Endodermal cell (in vitro differentiated cells): ENCODE measurements around the gene UBE2K. TPM values are rescaled to one million over a fixed set of nuclear protein-coding genes. Genes with fewer than 3 reads are reported as not detected.

Source experiments
- DNase-seq: peaks from one replicate; pipeline ENCODE4 v3.0.0-alpha.2; 2017
- H3K27ac ChIP-seq: 2 replicates; pipeline ENCODE4 v1.5.1; 2013; ENCODE audit warnings: mild to moderate bottlenecking, low read depth, low read length, moderate library complexity
- H3K27me3 ChIP-seq: 2 replicates; pipeline ENCODE4 v1.6.1; 2013; ENCODE audit warnings: mild to moderate bottlenecking, low read length, moderate library complexity; ENCODE audit not compliant: insufficient read depth, control insufficient read depth, poor library complexity, severe bottlenecking
- H3K36me3 ChIP-seq: 2 replicates; pipeline ENCODE4 v1.7.0; 2013; ENCODE audit warnings: mild to moderate bottlenecking, low read length, moderate library complexity; ENCODE audit not compliant: control insufficient read depth, insufficient read depth
- H3K4me1 ChIP-seq: one replicate; pipeline ENCODE4 v1.7.0; 2013; ENCODE audit warnings: low read length; ENCODE audit not compliant: control insufficient read depth, insufficient read depth
- H3K4me3 ChIP-seq: 2 replicates; pipeline ENCODE4 v1.5.1; 2013; ENCODE audit warnings: mild to moderate bottlenecking, low read length, moderate library complexity
- H3K9ac ChIP-seq: 2 replicates; pipeline ENCODE4 v1.6.1; 2013; ENCODE audit warnings: mild to moderate bottlenecking, low read length, moderate library complexity; ENCODE audit not compliant: poor library complexity, severe bottlenecking; ENCODE audit errors: extremely low read depth
- H3K9me3 ChIP-seq: 2 replicates; pipeline ENCODE4 v1.6.1; 2013; ENCODE audit warnings: mild to moderate bottlenecking, low read length, moderate library complexity; ENCODE audit not compliant: control insufficient read depth
- H3K27ac Mint-ChIP-seq: 2 replicates; pipeline ENCODE4 v1.8.0; 2020; ENCODE audit warnings: mixed read lengths
- H3K27me3 Mint-ChIP-seq: 2 replicates; pipeline ENCODE4 v1.8.0; 2021; ENCODE audit warnings: mild to moderate bottlenecking, mixed read lengths; ENCODE audit not compliant: insufficient read depth
- H3K36me3 Mint-ChIP-seq: 2 replicates; pipeline ENCODE4 v1.8.0; 2020; ENCODE audit warnings: low read depth, mixed read lengths
- H3K4me1 Mint-ChIP-seq: 2 replicates; pipeline ENCODE4 v1.8.0; 2020; ENCODE audit warnings: mixed read lengths
- H3K4me3 Mint-ChIP-seq: 2 replicates; pipeline ENCODE4 v1.8.0; 2020; ENCODE audit warnings: mild to moderate bottlenecking, moderate library complexity, mixed read lengths
- H3K9me3 Mint-ChIP-seq: 2 replicates; pipeline ENCODE4 v1.8.0; 2020; ENCODE audit warnings: mild to moderate bottlenecking, mixed read lengths
- WGBS, 2 experiments: methylation state at CpG; one replicate each; pipeline versions ENCODE4 v1.1.5 to v1.1.7; 2013; ENCODE audit warnings: missing lambda C conversion rate in 2 of 2, mixed read lengths in 1 of 2; ENCODE audit not compliant: insufficient coverage in 1 of 2, insufficient read length in 1 of 2; 5-methylcytosine and 5-hydroxymethylcytosine counted together
- total RNA-seq, 2 donors: library from RNA; stranded (reverse); fragmentation: NEBNext Ultra II Directional in 1 of 2; extraction: Animal tissue kit (Norgen Biotek cat#: 25700) in 1 of 2; gene quantifications; 2 replicates in 1 of 2; 3 replicates in 1 of 2; pipeline ENCODE4 v1.2.1, GENCODE V29; 2021
- TF ChIP-seq, protein P1 (sequence below): fragments of 200-600 bp; sonication (generic); conservative IDR thresholded peaks from 2 replicates; pipeline ENCODE4 v1.5.0; 2021; ENCODE audit warnings: antibody characterized with exemption, mild to moderate bottlenecking

UBE2K gene
- total RNA-seq, 2 donors from 2014 or later, result 139 to 143 TPM

DNA sequence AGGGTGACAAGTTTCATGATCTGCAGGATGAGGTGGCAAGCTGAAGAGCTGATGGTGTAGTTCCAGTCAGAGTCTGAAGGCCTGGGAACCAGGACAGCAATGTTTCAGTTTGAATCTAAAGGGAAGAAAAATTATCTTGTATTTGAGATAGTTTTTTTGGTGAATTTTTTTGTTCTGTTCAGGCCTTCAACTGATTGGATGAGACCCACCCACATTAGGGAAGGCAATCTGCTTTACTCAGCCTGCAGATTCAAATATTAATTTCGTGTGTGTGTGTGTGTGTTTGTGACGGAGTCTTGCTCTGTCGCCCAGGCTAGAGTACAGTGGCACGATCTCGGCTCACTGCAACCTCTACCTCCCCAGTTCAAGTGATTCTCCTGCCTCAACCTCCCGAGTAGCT, 37.2 kb upstream of the UBE2K start:
- Mint-ChIP-seq H3K4me1 (peaks cover 9% of the 10 kb centered on the region), H3K27ac (no peak overlapping the region), H3K4me3 (no peak overlapping the region), H3K27me3 (no peaks in the 10 kb centered on the region), H3K36me3 (no peaks in the 10 kb centered on the region), H3K9me3 (no peaks in the 10 kb centered on the region)
- no peaks in the 10 kb centered on the region for H3K9me3 ChIP-seq
- H3K9ac ChIP-seq, result no peak overlapping the region
- WGBS, 2 experiments, result 83 to 100% methylated on average over 1 to 6 of the region's 6 CpGs
- TF ChIP-seq, protein P1, sequence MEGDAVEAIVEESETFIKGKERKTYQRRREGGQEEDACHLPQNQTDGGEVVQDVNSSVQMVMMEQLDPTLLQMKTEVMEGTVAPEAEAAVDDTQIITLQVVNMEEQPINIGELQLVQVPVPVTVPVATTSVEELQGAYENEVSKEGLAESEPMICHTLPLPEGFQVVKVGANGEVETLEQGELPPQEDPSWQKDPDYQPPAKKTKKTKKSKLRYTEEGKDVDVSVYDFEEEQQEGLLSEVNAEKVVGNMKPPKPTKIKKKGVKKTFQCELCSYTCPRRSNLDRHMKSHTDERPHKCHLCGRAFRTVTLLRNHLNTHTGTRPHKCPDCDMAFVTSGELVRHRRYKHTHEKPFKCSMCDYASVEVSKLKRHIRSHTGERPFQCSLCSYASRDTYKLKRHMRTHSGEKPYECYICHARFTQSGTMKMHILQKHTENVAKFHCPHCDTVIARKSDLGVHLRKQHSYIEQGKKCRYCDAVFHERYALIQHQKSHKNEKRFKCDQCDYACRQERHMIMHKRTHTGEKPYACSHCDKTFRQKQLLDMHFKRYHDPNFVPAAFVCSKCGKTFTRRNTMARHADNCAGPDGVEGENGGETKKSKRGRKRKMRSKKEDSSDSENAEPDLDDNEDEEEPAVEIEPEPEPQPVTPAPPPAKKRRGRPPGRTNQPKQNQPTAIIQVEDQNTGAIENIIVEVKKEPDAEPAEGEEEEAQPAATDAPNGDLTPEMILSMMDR, result no peak
- DNase-seq, result no peak
- no peaks in the 10 kb centered on the region for H3K27me3 ChIP-seq
- H3K4me1 ChIP-seq, result no peaks in the 10 kb centered on the region
- H3K27ac ChIP-seq, result no peak overlapping the region
- H3K4me3 ChIP-seq, result no peak overlapping the region
- no peaks in the 10 kb centered on the region for H3K36me3 ChIP-seq

DNA sequence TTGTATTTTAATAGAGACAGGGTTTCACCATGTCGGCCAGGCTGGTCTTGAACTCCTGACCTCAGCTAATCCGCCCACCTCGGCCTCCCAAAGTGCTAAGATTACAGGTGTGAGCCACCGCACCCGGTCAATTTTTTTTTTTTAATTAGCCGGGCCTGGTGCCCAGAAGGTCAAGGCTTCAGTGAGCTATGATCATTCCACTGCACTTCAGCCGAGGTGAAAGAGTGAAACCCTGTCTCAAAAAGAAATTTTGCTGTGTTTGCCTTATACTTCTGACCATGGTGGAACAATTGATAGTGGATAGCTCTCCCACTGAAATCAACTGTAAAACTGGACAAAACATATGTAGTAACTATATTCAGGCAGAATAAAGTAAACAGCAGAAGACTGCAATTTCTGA, 35.3 kb upstream of the UBE2K start:
- Mint-ChIP-seq H3K9me3 (no peaks in the 10 kb centered on the region), H3K36me3 (no peaks in the 10 kb centered on the region), H3K4me3 (no peak overlapping the region), H3K27ac (no peak overlapping the region), H3K4me1 (peaks cover 9% of the 10 kb centered on the region), H3K27me3 (no peaks in the 10 kb centered on the region)
- H3K36me3 ChIP-seq, result no peaks in the 10 kb centered on the region
- TF ChIP-seq, protein P1, result no peak
- no peak for DNase-seq
- no peaks in the 10 kb centered on the region for H3K27me3 ChIP-seq
- no peak overlapping the region for H3K27ac ChIP-seq
- no peaks in the 10 kb centered on the region for H3K4me1 ChIP-seq
- no peak overlapping the region for H3K4me3 ChIP-seq
- 89 to 95% methylated on average over 7 of the region's 7 CpGs for WGBS, 2 experiments
- no peak overlapping the region for H3K9ac ChIP-seq
- H3K9me3 ChIP-seq, result no peaks in the 10 kb centered on the region

DNA sequence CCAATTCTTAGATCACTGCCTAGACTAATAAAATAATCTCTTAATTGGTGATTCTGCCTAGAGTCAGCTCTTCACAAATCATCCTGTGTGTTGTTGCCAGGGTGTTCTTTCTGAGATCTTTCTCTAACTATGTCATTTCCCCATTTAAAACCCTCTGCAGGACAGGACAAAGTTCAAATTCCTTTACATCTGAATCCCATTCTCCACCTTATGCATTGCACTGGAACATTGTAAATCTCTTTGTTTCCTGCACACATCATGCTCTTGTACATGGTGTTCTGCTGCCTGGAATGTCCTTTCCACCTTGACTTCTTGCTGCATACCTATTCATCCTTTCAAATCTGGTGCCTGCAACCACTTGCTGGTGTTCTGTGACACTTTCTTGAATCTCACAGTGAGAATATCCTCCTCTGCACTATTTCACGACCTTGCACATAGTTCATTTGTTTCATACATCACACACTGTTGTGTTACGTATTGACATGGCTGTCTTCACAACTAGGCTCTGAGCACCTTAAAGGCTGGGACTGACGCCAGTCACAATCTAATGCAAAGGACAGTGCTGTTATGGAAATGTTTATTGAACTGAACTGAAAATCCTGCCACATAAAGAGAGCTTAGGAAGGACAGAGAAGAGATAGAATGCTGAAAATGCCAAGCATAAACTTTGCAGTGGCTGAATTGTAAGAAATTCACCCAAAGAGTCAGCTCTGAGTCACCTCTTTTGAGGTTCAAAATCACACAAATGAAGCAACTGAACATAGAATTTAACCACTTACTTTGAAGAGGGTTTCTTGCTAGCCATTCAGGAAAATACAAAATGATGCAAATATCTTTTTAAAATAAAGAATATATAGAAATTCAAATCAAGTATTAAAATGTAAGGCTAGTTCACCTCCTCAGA, 32.9 kb upstream of the UBE2K start:
- H3K27ac Mint-ChIP-seq, result no peak overlapping the region
- Histone ChIP-seq H3K4me1 (no peaks in the 10 kb centered on the region), H3K9ac (no peak overlapping the region), H3K36me3 (no peaks in the 10 kb centered on the region), H3K27ac (no peak overlapping the region), H3K9me3 (no peaks in the 10 kb centered on the region), H3K4me3 (no peak overlapping the region), H3K27me3 (no peaks in the 10 kb centered on the region)
- H3K4me3 Mint-ChIP-seq, result no peak overlapping the region
- peaks cover 9% of the 10 kb centered on the region for H3K4me1 Mint-ChIP-seq
- TF ChIP-seq, protein P1, result no peak
- H3K9me3 Mint-ChIP-seq, result no peaks in the 10 kb centered on the region
- DNase-seq, result no peak
- H3K36me3 Mint-ChIP-seq, result no peaks in the 10 kb centered on the region
- no peaks in the 10 kb centered on the region for H3K27me3 Mint-ChIP-seq
- WGBS, 2 experiments, result 89 to 91% methylated on average over 2 to 3 of the region's 3 CpGs
